ENCODE measurements around the gene ZNF708. TPM values are rescaled to one million over a fixed set of nuclear protein-coding genes. Genes with fewer than 3 reads are reported as not detected.
"Not testable (repeated sequence)": the region's sequence is repeated elsewhere in the genome, so short reads cannot be mapped to it uniquely, and the experiment has no call there.

Gene ZNF708
- 10 to 100 TPM; 10.3 to 10.7 TPM for total RNA-seq

- ChIA-PET CTCF (interaction anchor here (0.9 kb wide), 1 partner anchor 14 kb away, joined by 4 read pairs; no protein-coding TSS in a partner anchor), POLR2A (interaction anchor here (0.6 to 2.2 kb wide), 6 partner anchors 30 to 1091 kb away, joined by 3 to 11 read pairs (median 5); partner anchors contain the start of genes ZNF429, ZNF493 and ZNF738)
Measured at GRCh38 chr19:21328885-21329605, at the start of gene ZNF708. Gene ZNF708, minus strand, starts transcription at chr19:21329410. Its CDS starts 198 bp downstream, at chr19:21329212.

- CTCF ChIA-PET, result interaction anchor here (1.0 kb wide), 1 partner anchor 112 kb away, joined by 3 read pairs; no protein-coding TSS in a partner anchor
Measured at GRCh38 chr19:21362291-21362690, 33.1 kb upstream of the ZNF708 start.

GRCh38 chr19:21358768-21359451 is 29.7 kb upstream of the ZNF708 start, which contains the start of gene ZNF738:
Gene ZNF738, plus strand, starts transcription at chr19:21359000. Its CDS starts 141 bp downstream, at chr19:21359141.
- POLR2A ChIA-PET, result interaction anchor here (1.5 kb wide), 1 partner anchor 29 kb away, joined by 11 read pairs; the partner anchor contains the start of gene ZNF708
- CTCF ChIA-PET, result interaction anchor here (0.8 to 1.4 kb wide), 2 partner anchors 124 to 359 kb away, joined by 3 read pairs; no protein-coding TSS in a partner anchor

More at GRCh38 chr19:21362291-21362690, 33.1 kb upstream of the ZNF708 start:
- POLR2A ChIA-PET, result no interaction called here

GRCh38 chr19:21352830-21353229 is 23.6 kb upstream of the ZNF708 start:
- CTCF ChIA-PET, result no interaction called here
- POLR2A ChIA-PET, result no interaction called here

GRCh38 chr19:21344841-21345240 is 15.6 kb upstream of the ZNF708 start:
- CTCF ChIA-PET, POLR2A ChIA-PET: not testable (repeated sequence)

- ChIA-PET CTCF (no interaction called here), POLR2A (no interaction called here)
Measured at GRCh38 chr19:21335721-21336120, 6.5 kb upstream of the ZNF708 start.

- POLR2A ChIA-PET, result interaction anchor here (0.7 to 2.2 kb wide), 4 partner anchors 30 to 429 kb away, joined by 5 to 11 read pairs (median 8); partner anchors contain the start of genes ZNF429, ZNF493 and ZNF738
- CTCF ChIA-PET, result no interaction called here
Measured at GRCh38 chr19:21328406-21328805, 804 bp downstream of the ZNF708 start.

- ChIA-PET POLR2A (no interaction called here), CTCF (no interaction called here)
Measured at GRCh38 chr19:21326169-21326568, 3.0 kb downstream of the ZNF708 start.

GRCh38 chr19:21323000-21323399 is 6.2 kb downstream of the ZNF708 start:
- POLR2A ChIA-PET, result no interaction called here
- CTCF ChIA-PET, result no interaction called here

- POLR2A ChIA-PET, result no interaction called here
- CTCF ChIA-PET, result no interaction called here
Measured at GRCh38 chr19:21322528-21322927, 6.7 kb downstream of the ZNF708 start.

- ChIA-PET POLR2A (no interaction called here), CTCF (no interaction called here)
Measured at GRCh38 chr19:21321996-21322395, 7.2 kb downstream of the ZNF708 start.

- ChIA-PET POLR2A (interaction anchor here (1.0 kb wide), 1 partner anchor 9 kb away, joined by 13 read pairs; no protein-coding TSS in a partner anchor), CTCF (no interaction called here)
Measured at GRCh38 chr19:21321134-21321533, 8.1 kb downstream of the ZNF708 start.

GRCh38 chr19:21317821-21318220 is 11.4 kb downstream of the ZNF708 start:
- POLR2A ChIA-PET, result no interaction called here

GRCh38 chr19:21314676-21315075 is 14.5 kb downstream of the ZNF708 start:
- POLR2A ChIA-PET, result no interaction called here
- CTCF ChIA-PET, result no interaction called here

More at GRCh38 chr19:21317821-21318220, 11.4 kb downstream of the ZNF708 start:
- CTCF ChIA-PET, result no interaction called here

GRCh38 chr19:21312807-21313206 is 16.4 kb downstream of the ZNF708 start:
- POLR2A ChIA-PET, result interaction anchor here (0.6 kb wide), 1 partner anchor 220 kb away, joined by 5 read pairs; no protein-coding TSS in a partner anchor
- CTCF ChIA-PET, result not testable (repeated sequence)

- ChIA-PET POLR2A (no interaction called here), CTCF (no interaction called here)
Measured at GRCh38 chr19:21308773-21309172, 20.4 kb downstream of the ZNF708 start.

- POLR2A ChIA-PET, CTCF ChIA-PET: not testable (repeated sequence)
Measured at GRCh38 chr19:21306881-21307479, 22.2 kb downstream of the ZNF708 start.

- CTCF ChIA-PET, POLR2A ChIA-PET: not testable (repeated sequence)
Measured at GRCh38 chr19:21293768-21294167, 35.4 kb downstream of the ZNF708 start.

GRCh38 chr19:21269813-21270212 is 59.4 kb downstream of the ZNF708 start:
- POLR2A ChIA-PET, result no interaction called here
- CTCF ChIA-PET, result interaction anchor here (0.5 kb wide), 1 partner anchor 202 kb away, joined by 3 read pairs; no protein-coding TSS in a partner anchor

- CTCF ChIA-PET, result no interaction called here
- POLR2A ChIA-PET, result no interaction called here
Measured at GRCh38 chr19:21264891-21265290, 64.3 kb downstream of the ZNF708 start.

Measured in activated CD8-positive, alpha-beta memory T cell treated with anti-CD3 and anti-CD28 coated beads for 36 hours (primary cell).